Measurements from ENCODE around the gene BCAS2. TPM values are rescaled to one million over a fixed set of nuclear protein-coding genes. Genes with fewer than 3 reads are reported as not detected.

The BCAS2 gene
- total and polyA plus RNA-seq, 2 experiments from 2014 or later: 50.7 to 111 TPM

DNA sequence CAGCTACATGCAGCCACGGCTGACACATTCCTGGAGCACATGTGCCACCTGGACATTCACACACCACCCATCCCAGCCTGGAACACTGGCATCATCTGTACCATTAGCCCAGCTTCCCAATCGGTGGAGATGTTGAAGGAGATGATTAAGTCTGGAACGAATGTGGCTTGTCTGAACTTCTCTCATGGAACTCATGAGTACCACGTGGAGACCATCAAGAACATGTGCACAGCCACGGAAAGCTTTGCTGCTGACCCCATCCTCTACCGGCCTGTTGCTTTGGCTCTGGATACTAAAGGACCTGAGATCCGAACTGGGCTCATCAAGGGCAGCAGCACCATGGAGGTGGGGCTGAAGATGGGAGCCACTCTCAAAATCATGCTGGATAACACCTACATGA lies 45.4 kb downstream of the BCAS2 start:
- H3K27me3 ChIP-seq (ENCODE audit: insufficient read depth): no peaks in the 10 kb centered on the region
- H3K4me1 ChIP-seq (ENCODE audit: insufficient read depth): no peaks in the 10 kb centered on the region
- Mint-ChIP-seq H3K4me3 (no peak overlapping the region), H3K9me3 (no peaks in the 10 kb centered on the region), H3K27ac (no peak overlapping the region), H3K27me3 (ENCODE audit: insufficient read depth, low read depth, poor library complexity) (no peaks in the 10 kb centered on the region), H3K36me3 (ENCODE audit: low read depth) (no peaks in the 10 kb centered on the region), H3K4me1 (no peaks in the 10 kb centered on the region)
- no peak overlapping the region for H3K27ac ChIP-seq (ENCODE audit: low read depth)
- H3K36me3 ChIP-seq (ENCODE audit: insufficient read depth): no peaks in the 10 kb centered on the region
- ATAC-seq: no peak
- no peaks in the 10 kb centered on the region for H3F3A ChIP-seq (replicated peaks; ENCODE audit: low read depth)
- no peak for DNase-seq (ENCODE audit: low spot score)
- no peak overlapping the region for H3K4me3 ChIP-seq
- H2AFZ ChIP-seq: no peak overlapping the region
- TF ChIP-seq, protein P1, sequence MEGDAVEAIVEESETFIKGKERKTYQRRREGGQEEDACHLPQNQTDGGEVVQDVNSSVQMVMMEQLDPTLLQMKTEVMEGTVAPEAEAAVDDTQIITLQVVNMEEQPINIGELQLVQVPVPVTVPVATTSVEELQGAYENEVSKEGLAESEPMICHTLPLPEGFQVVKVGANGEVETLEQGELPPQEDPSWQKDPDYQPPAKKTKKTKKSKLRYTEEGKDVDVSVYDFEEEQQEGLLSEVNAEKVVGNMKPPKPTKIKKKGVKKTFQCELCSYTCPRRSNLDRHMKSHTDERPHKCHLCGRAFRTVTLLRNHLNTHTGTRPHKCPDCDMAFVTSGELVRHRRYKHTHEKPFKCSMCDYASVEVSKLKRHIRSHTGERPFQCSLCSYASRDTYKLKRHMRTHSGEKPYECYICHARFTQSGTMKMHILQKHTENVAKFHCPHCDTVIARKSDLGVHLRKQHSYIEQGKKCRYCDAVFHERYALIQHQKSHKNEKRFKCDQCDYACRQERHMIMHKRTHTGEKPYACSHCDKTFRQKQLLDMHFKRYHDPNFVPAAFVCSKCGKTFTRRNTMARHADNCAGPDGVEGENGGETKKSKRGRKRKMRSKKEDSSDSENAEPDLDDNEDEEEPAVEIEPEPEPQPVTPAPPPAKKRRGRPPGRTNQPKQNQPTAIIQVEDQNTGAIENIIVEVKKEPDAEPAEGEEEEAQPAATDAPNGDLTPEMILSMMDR (conservative IDR thresholded peaks at IDR 0.05; ENCODE audit: low read depth in 2 of 2): no peak
- TF ChIP-seq, protein P2, sequence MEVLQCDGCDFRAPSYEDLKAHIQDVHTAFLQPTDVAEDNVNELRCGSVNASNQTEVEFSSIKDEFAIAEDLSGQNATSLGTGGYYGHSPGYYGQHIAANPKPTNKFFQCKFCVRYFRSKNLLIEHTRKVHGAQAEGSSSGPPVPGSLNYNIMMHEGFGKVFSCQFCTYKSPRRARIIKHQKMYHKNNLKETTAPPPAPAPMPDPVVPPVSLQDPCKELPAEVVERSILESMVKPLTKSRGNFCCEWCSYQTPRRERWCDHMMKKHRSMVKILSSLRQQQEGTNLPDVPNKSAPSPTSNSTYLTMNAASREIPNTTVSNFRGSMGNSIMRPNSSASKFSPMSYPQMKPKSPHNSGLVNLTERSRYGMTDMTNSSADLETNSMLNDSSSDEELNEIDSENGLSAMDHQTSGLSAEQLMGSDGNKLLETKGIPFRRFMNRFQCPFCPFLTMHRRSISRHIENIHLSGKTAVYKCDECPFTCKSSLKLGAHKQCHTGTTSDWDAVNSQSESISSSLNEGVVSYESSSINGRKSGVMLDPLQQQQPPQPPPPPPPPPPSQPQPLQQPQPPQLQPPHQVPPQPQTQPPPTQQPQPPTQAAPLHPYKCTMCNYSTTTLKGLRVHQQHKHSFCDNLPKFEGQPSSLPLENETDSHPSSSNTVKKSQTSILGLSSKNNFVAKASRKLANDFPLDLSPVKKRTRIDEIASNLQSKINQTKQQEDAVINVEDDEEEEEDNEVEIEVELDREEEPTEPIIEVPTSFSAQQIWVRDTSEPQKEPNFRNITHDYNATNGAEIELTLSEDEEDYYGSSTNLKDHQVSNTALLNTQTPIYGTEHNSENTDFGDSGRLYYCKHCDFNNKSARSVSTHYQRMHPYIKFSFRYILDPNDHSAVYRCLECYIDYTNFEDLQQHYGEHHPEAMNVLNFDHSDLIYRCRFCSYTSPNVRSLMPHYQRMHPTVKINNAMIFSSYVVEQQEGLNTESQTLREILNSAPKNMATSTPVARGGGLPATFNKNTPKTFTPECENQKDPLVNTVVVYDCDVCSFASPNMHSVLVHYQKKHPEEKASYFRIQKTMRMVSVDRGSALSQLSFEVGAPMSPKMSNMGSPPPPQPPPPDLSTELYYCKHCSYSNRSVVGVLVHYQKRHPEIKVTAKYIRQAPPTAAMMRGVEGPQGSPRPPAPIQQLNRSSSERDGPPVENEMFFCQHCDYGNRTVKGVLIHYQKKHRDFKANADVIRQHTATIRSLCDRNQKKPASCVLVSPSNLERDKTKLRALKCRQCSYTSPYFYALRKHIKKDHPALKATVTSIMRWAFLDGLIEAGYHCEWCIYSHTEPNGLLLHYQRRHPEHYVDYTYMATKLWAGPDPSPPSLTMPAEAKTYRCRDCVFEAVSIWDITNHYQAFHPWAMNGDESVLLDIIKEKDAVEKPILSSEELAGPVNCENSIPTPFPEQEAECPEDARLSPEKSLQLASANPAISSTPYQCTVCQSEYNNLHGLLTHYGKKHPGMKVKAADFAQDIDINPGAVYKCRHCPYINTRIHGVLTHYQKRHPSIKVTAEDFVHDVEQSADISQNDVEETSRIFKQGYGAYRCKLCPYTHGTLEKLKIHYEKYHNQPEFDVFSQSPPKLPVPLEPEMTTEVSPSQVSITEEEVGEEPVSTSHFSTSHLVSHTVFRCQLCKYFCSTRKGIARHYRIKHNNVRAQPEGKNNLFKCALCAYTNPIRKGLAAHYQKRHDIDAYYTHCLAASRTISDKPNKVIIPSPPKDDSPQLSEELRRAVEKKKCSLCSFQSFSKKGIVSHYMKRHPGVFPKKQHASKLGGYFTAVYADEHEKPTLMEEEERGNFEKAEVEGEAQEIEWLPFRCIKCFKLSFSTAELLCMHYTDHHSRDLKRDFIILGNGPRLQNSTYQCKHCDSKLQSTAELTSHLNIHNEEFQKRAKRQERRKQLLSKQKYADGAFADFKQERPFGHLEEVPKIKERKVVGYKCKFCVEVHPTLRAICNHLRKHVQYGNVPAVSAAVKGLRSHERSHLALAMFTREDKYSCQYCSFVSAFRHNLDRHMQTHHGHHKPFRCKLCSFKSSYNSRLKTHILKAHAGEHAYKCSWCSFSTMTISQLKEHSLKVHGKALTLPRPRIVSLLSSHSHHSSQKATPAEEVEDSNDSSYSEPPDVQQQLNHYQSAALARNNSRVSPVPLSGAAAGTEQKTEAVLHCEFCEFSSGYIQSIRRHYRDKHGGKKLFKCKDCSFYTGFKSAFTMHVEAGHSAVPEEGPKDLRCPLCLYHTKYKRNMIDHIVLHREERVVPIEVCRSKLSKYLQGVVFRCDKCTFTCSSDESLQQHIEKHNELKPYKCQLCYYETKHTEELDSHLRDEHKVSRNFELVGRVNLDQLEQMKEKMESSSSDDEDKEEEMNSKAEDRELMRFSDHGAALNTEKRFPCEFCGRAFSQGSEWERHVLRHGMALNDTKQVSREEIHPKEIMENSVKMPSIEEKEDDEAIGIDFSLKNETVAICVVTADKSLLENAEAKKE (CRISPR knock-in tag; IDR thresholded peaks at IDR 0.05): no peak
- TF ChIP-seq ZNF114 (CRISPR knock-in tag; IDR thresholded peaks at IDR 0.05) (no peak), STAT1 (IDR thresholded peaks at IDR 0.05; ENCODE audit: unreplicated experiment) (no peak), NANOG (IDR thresholded peaks at IDR 0.05; ENCODE audit: borderline replicate concordance) (no peak), JUNB (IDR thresholded peaks at IDR 0.05; ENCODE audit: unreplicated experiment) (no peak), CREB1 (CRISPR knock-in tag; IDR thresholded peaks at IDR 0.05; ENCODE audit: low read depth) (no peak), EZH2 (IDR thresholded peaks at IDR 0.05; ENCODE audit: low read depth, unreplicated experiment) (no peak), EZH2phosphoT487 (IDR thresholded peaks at IDR 0.05; ENCODE audit: unreplicated experiment) (no peak), ZNF331 (CRISPR knock-in tag; IDR thresholded peaks at IDR 0.05; ENCODE audit: low read depth) (no peak), POLR2AphosphoS5 (IDR thresholded peaks at IDR 0.05; ENCODE audit: low read depth) (no peak)
- TF ChIP-seq, protein P3, sequence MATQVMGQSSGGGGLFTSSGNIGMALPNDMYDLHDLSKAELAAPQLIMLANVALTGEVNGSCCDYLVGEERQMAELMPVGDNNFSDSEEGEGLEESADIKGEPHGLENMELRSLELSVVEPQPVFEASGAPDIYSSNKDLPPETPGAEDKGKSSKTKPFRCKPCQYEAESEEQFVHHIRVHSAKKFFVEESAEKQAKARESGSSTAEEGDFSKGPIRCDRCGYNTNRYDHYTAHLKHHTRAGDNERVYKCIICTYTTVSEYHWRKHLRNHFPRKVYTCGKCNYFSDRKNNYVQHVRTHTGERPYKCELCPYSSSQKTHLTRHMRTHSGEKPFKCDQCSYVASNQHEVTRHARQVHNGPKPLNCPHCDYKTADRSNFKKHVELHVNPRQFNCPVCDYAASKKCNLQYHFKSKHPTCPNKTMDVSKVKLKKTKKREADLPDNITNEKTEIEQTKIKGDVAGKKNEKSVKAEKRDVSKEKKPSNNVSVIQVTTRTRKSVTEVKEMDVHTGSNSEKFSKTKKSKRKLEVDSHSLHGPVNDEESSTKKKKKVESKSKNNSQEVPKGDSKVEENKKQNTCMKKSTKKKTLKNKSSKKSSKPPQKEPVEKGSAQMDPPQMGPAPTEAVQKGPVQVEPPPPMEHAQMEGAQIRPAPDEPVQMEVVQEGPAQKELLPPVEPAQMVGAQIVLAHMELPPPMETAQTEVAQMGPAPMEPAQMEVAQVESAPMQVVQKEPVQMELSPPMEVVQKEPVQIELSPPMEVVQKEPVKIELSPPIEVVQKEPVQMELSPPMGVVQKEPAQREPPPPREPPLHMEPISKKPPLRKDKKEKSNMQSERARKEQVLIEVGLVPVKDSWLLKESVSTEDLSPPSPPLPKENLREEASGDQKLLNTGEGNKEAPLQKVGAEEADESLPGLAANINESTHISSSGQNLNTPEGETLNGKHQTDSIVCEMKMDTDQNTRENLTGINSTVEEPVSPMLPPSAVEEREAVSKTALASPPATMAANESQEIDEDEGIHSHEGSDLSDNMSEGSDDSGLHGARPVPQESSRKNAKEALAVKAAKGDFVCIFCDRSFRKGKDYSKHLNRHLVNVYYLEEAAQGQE (IDR thresholded peaks at IDR 0.05; ENCODE audit: unreplicated experiment): no peak
- TF ChIP-seq, protein P4, sequence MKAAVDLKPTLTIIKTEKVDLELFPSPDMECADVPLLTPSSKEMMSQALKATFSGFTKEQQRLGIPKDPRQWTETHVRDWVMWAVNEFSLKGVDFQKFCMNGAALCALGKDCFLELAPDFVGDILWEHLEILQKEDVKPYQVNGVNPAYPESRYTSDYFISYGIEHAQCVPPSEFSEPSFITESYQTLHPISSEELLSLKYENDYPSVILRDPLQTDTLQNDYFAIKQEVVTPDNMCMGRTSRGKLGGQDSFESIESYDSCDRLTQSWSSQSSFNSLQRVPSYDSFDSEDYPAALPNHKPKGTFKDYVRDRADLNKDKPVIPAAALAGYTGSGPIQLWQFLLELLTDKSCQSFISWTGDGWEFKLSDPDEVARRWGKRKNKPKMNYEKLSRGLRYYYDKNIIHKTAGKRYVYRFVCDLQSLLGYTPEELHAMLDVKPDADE (IDR thresholded peaks at IDR 0.05): no peak
- no peaks in the 10 kb centered on the region for H3K9me2 ChIP-seq (ENCODE audit: insufficient read depth)
- no peaks in the 10 kb centered on the region for H3K79me2 ChIP-seq (replicated peaks; ENCODE audit: insufficient read depth)
- H3K4me2 ChIP-seq: no peak overlapping the region
- H4K20me1 ChIP-seq (replicated peaks; ENCODE audit: insufficient read depth): no peaks in the 10 kb centered on the region

Measured in GM23338 (cell line).